ENCODE data around the gene APBA1.
"Not testable (repeated sequence)": the region's sequence is repeated elsewhere in the genome, so short reads cannot be mapped to it uniquely, and the experiment has no call there.

Gene APBA1

DNA sequence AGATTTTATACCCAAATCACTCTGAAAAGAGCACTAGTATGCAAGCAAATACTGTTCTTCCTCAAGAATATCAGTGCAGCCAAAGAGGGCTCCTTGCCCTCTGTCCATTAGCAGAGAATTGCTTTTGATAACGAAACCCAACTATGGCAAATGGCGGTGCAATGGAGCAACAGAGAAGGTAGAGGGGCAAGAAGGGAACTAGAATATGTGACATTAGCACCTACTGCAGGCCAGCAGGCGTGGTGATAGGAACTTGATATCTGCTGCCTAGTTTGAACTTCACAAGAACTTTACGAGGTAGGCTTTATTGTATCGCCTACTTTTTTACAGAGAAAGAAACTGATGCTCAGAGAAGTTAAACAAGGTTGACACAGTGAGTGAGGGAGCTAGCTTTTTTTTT, 66.1 kb downstream of the APBA1 start:
- no peak for TF ChIP-seq ZNF274 (IDR thresholded peaks at IDR 0.05; ENCODE audit: low read depth, low read length)

DNA sequence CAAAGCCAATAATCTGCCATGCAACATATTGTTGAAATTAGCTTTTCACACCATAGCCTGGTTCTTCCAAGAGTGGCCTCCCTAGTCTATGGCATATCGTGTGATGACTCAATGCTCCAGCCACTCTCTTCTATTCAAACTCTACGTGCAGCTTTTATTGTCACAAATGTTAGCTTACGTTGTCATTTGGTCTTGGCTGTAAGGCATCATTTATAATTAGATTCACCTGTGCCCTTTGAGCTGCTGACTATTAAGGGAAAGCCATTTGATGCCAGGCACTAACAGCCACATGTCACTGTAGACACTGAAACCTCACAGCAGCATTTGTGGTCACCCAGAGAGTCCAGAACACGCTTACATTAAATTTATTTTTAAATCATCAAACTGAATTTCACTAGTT, 66.8 kb downstream of the APBA1 start:
- H3K4me3 ChIP-seq (ENCODE audit: low read length), result no peak overlapping the region
- no peak for TF ChIP-seq ZNF274 (IDR thresholded peaks at IDR 0.05; ENCODE audit: low read depth, low read length)

More for the DNA sequence above, 66.1 kb downstream of the APBA1 start:
- no peak overlapping the region for H3K4me3 ChIP-seq (ENCODE audit: low read length)

DNA sequence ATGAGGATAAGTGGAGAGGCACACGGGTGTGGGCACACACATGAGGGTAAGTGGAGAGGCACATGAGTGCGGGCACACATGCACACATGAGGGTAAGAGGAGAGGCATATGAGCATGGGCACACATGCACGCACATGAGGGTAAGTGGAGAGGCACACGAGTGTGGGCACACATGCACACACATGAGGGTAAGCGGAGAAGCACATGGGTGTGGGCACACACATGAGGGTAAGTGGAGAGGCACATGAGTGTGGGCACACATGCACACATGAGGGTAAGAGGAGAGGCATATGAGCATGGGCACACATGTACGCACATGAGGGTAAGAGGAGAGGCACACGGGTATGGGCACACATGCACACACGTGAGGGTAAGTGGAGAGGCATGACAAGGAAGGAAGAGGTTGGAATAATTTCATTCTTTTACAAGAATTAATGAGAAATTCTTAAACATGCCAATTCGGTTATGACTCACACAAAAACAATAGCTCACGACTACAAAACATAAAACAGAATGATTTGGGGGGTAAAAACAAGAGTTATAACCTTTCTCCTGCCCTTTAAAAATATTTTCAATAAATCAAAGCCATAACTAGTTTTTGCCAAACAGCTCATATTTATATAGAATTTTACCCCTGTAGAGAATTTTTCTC, 67.5 kb downstream of the APBA1 start:
- H3K4me3 ChIP-seq (ENCODE audit: low read length), result no peak overlapping the region
- no peak for TF ChIP-seq ZNF274 (IDR thresholded peaks at IDR 0.05; ENCODE audit: low read depth, low read length)

DNA sequence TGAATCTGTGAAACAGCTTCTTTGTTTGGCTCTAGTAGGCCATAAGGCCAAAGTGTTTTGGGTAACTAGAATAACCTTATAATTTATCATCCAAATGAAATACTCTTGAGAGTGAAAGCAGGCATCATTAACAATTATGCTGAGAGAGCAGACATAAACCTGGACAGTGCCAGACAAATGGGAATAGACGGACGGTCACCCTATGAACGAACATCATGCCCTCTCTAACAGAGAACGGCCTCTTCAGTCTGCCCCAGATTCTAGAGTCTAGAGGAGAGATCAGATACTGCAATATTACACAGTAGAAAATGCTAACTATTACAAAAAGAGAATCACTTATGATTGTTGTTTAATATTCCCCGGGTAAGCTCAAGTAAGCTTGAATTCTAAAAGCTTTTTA, 68.5 kb downstream of the APBA1 start:
- no peak overlapping the region for H3K4me3 ChIP-seq (ENCODE audit: low read length)
- no peak for TF ChIP-seq ZNF274 (IDR thresholded peaks at IDR 0.05; ENCODE audit: low read depth, low read length)

DNA sequence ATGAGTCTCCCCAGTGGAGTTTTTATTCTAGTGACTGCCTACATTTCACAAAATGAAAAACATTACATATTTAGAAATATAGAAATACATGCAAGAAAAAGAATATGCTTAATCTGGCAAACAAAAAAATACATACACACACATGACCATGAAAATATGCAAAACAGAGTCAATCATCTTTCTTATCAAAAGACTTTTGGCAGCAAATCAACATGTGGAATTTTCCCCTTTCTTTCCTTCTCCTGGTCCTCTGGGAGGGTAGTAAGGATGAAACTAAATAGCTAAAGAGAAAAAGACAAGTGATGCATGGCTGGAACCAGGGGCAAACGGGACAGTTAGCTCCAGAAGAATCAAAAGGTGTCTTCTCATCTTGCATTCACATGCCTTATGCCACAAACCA, 69.4 kb downstream of the APBA1 start:
- H3K4me3 ChIP-seq (ENCODE audit: low read length), result no peak overlapping the region

DNA sequence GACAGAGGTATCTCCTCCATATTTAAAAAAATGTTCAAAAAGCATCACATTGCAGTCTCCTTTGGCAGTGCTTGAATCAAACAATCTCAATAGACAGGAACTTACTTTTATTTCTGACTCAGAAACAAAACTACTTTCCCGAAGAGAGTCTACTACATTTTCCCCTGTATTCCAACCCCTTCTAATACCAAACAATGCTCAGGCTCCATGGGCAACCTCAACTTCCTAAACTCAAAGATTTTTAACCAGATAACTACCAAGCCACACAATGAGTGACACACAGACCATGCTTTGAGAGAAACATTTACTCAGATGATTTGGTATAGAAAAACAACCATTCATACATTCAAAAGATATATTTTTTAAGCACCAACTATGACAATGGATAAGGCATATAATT, 70.5 kb downstream of the APBA1 start:
- no peak for TF ChIP-seq ZNF274 (IDR thresholded peaks at IDR 0.05; ENCODE audit: low read depth, low read length)

More for the DNA sequence above, 69.4 kb downstream of the APBA1 start:
- no peak for TF ChIP-seq ZNF274 (IDR thresholded peaks at IDR 0.05; ENCODE audit: low read depth, low read length)

DNA sequence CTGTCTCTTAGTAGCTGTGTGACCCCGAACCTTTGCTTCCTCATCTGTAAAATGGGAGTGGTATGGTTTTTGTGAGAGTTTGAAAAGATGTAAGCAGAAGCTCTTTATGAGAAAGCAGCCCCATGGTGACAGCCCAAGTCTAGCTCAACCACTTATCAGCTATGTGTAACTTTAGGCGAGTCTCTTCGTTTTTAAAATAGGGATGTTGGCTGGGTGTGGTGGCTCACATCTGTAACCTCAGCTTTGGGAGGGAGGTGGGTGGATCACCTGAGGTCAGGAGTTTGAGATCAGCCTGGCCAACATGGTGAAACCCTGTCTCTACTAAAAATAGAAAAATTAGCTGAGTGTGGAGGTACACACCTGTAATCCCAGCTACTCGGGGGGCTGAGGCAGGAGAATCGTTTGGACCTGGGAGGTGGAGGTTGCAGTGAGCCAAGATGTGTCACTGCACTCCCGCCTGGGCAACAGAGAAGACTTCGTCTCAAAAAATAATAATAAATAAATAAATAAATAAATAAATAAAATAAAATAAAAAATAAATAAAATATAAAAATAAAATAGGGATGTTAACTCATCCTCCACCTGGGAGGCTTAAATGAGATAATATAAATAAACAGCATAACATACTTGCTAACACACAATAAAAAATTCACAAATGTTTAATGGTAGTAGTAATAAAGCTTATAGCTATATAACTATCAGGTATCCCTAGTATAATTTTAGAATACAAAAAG, 71.7 kb downstream of the APBA1 start:
- TF ChIP-seq ZNF274 (IDR thresholded peaks at IDR 0.05; ENCODE audit: low read depth, low read length), result no peak
- no peak overlapping the region for H3K4me3 ChIP-seq (ENCODE audit: low read length)

More for the DNA sequence above, 70.5 kb downstream of the APBA1 start:
- no peak overlapping the region for H3K4me3 ChIP-seq (ENCODE audit: low read length)

DNA sequence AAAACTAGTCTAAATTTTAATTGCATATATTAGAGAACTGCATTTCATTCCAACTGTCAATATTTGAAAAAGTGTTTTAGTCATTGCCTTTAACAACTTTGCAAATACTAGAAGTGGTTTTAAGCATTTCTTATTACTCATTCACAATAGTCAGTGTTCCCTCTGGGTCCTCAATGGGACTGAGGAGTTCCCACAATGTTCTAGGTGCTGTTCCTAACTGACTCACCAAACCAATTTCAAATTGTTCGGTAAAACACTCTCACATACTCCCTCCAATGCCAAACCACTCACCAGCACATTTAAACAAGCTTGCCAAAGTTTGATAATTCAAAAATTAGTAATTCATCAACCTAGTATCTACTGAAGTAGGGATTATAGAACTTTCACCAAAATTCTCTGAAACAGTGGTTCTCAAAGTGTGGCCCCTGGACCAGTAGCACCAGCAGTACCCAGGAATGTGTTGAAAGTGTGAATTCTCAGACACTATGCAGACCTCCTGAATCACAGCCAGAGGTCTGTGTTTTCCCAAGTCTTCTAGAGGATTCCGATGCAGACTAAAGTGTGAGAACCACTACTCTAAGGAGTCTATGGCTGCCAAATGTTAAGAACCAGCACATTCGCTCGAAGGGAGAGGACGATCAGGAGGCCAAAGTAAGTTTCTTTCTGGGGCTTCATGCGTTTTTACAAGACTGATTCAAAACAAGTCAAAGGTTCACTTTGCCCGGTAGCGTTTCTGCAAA, 72.8 kb downstream of the APBA1 start:
- no peak for TF ChIP-seq ZNF274 (IDR thresholded peaks at IDR 0.05; ENCODE audit: low read depth, low read length)

DNA sequence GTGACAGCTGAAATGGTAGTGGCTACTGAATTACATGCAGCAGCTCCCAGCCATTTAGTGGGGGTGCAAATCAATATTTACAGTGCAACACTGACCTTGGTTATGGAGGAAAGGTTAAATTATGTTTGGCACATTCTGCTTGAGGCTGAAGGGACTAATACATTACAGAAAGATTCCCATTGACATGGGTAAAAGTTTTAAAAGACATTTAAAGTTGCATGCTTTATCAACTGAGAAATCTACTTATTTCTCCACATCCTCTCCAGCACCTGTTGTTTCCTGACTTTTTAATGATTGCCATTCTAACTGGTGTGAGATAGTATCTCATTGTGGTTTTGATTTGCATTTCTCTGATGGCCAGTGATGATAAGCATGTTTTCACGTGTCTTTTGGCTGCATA, 75.3 kb downstream of the APBA1 start:
- not testable (repeated sequence) for H3K4me3 ChIP-seq (ENCODE audit: low read length)

More for the DNA sequence above, 72.8 kb downstream of the APBA1 start:
- H3K4me3 ChIP-seq (ENCODE audit: low read length), result no peak overlapping the region

DNA sequence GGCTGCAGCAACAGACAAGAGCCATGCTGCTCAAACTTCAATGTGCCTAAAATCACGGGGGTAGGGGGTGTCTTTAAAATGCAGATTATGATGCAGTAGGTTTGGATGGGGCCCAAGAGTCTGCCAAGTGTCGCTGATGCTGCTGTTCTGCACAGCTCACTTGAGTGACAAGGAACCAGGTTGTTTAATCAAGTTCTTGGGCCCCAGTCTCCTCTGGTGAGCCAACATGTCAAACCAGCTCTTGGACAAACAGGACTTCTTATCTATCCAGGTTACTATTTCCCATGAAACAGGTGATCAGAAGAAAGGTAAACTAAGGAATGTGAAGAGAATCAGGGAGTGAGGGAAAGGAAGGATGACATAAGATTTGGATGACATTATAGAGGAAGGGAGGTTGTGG, 78.0 kb downstream of the APBA1 start:
- no peak for TF ChIP-seq ZNF274 (IDR thresholded peaks at IDR 0.05; ENCODE audit: low read depth, low read length)
- H3K4me3 ChIP-seq (ENCODE audit: low read length), result no peak overlapping the region

DNA sequence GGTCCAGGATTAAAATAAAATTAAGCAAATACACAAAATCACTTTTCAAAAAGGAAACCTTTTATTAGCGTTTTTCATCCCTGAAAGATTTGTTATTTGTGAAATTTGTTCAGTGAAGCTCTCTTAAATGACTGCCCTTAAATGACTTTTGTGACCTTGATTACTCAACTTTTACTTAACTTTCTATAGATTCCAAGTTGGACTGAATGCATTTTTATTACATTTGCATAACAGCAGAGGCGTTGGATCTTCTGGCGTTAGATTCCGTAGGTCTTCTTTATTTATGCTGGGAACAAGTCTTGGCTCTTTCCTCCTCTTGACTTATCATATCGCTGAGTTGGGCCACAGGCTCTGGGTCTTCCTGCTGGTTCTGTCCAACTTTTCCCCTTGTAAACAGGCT, 78.4 kb downstream of the APBA1 start:
- no peak for TF ChIP-seq ZNF274 (IDR thresholded peaks at IDR 0.05; ENCODE audit: low read depth, low read length)
- no peak overlapping the region for H3K4me3 ChIP-seq (ENCODE audit: low read length)

DNA sequence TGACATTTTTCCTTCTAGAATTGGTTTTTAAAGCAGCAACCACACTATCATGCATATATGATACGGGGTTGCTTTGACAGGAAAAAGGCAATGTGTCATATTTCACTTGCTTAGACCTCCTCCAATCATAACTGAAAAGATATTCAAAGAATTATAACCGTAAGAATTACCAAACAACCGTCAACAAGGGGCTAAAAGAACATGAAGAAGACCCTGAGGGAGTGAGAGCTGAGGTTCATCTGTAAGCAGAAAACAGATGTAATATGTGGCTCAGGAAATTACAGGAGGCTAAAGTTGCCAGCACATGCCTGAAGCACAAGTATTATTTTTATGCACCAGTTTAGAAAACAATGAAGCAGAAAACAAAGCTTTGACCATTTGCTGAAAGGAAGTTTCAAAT, 78.9 kb downstream of the APBA1 start:
- H3K4me3 ChIP-seq (ENCODE audit: low read length), result no peak overlapping the region
- no peak for TF ChIP-seq ZNF274 (IDR thresholded peaks at IDR 0.05; ENCODE audit: low read depth, low read length)

DNA sequence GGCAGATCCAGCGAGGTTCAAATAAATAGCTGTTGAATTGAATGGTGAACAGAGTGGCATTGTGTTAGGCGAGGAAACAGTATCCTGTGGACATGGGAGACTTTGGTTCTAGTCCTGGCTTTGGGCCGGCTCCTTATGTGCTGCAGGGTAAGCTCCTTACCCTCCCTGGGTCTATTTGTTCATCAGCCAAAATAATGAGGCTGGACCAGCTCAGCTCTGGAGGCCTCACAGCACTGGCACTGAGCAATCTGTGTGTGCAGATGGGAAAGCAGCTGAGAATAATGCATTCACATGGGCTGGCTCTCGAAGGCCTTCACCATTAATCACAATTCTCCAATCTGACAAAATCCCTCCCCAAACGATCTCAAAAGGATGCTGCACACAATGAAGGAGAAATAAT, 81.9 kb downstream of the APBA1 start:
- no peak overlapping the region for H3K4me3 ChIP-seq (ENCODE audit: low read length)
- no peak for TF ChIP-seq ZNF274 (IDR thresholded peaks at IDR 0.05; ENCODE audit: low read depth, low read length)

DNA sequence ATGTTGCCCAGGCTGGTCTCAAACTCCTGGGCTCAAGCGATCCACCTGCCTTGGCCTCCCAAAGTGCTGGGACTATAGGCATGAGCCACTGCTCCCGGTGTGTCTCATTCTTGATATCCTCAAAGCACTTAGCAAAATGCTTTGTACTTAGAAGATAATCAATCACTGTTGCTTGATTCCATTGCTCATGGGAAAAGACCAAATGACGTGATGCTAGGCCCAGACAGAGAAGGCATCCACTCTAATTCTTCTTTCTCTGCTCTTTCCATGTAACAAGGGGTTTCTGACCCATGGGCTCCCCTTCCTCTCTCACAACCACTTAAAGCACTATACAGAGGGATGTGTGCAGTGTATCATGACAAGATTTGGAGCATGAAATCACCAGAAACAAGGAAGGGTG, 83.0 kb downstream of the APBA1 start:
- no peak for TF ChIP-seq ZNF274 (IDR thresholded peaks at IDR 0.05; ENCODE audit: low read depth, low read length)

DNA sequence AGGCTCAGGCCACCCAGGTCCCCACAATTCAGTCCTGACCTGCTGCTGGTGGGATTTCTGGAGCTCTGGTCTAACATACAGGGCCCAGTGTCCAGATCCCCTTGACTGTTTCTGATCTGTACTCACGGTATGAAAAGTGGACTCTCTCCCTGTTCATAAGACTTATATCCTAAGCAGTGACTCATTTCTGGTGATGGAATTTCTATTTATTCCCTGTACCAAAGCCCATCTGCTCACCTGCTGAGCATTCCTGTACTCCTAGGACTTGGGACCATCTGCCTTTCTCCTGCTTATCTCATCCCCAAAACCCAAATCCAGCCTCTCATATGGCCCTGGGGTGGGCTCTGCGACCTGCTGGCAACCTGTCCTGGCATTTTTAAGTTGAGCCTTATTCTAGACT, 86.6 kb downstream of the APBA1 start:
- TF ChIP-seq ZNF274 (IDR thresholded peaks at IDR 0.05; ENCODE audit: low read depth, low read length), result no peak
- H3K4me3 ChIP-seq (ENCODE audit: low read length), result no peak overlapping the region

More for the DNA sequence above, 83.0 kb downstream of the APBA1 start:
- H3K4me3 ChIP-seq (ENCODE audit: low read length), result no peak overlapping the region

Data from GM08714 (cell line).